MM.1S (cell line): Measurements from ENCODE around the gene WDR45B.

ENCODE experiments used
- CTCF ChIP-seq: fragments of 300-600 bp; sonication (generic); IDR thresholded peaks from 2 replicates; pipeline ENCODE4 v1.5.1; 2016; ENCODE audit warnings: antibody characterized with exemption, low read length, mixed read lengths
- EZH2 ChIP-seq: fragments of 300-600 bp; sonication (generic); optimal IDR thresholded peaks from 2 replicates; pipeline ENCODE3; 2017; ENCODE audit warnings: low read depth, mild to moderate bottlenecking, antibody characterized with exemption, low read length, mixed read lengths
- EZH2phosphoT487 ChIP-seq: fragments of 300-600 bp; sonication (generic); IDR thresholded peaks from 2 replicates; pipeline ENCODE4 v1.6.1; 2018; ENCODE audit warnings: antibody characterized with exemption, low read length

- TF ChIP-seq CTCF (no peak), EZH2 (no peak), EZH2phosphoT487 (no peak)
Observed at GRCh38 chr17:82583720-82584234, 64.5 kb downstream of the WDR45B start.
